Measurements from ENCODE around the gene LYPD6. TPM values are rescaled to one million over a fixed set of nuclear protein-coding genes. Genes with fewer than 3 reads are reported as not detected.

Gene LYPD6
- total and polyA plus RNA-seq, 2 donors (not counting 3 experiments of a cell fraction or from before 2014, with no cell fraction given) = 3.0 to 4.0 TPM

- ChIA-PET CTCF (interaction anchor here (1.0 to 1.4 kb wide), 3 partner anchors 32 to 227 kb away, joined by 3 to 4 read pairs (median 4); no protein-coding TSS in a partner anchor), POLR2A (interaction anchor here (1.0 kb wide), 1 partner anchor 31 kb away, joined by 5 read pairs; no protein-coding TSS in a partner anchor)
- FAIRE-seq = no peak
These were observed 3.2 kb downstream of the LYPD6 start for GRCh38 chr2:149333636-149334035.

More at GRCh38 chr2:149333636-149334035, 3.2 kb downstream of the LYPD6 start:
- no peak for TF ChIP-seq FOS (IDR thresholded peaks at IDR 0.05; ENCODE audit: borderline replicate concordance, insufficient read depth, low read length)
- TF ChIP-seq POLR2AphosphoS5 (IDR thresholded peaks at IDR 0.05; ENCODE audit: insufficient read depth, low read depth, low read length) = no peak
- no peak for TF ChIP-seq CTCF (IDR thresholded peaks at IDR 0.05; ENCODE audit: extremely low read depth in 1 of 2, insufficient read depth in 1 of 2, low read depth in 1 of 2, low read length in 2 of 2)
- TF ChIP-seq EZH2 (IDR thresholded peaks at IDR 0.05; ENCODE audit: borderline replicate concordance, low read depth, low read length, severe bottlenecking) = no peak
- TF ChIP-seq GATA2 (IDR thresholded peaks at IDR 0.05; ENCODE audit: insufficient read depth, insufficient read length, low read depth, low read length) = no peak
- no peak for TF ChIP-seq JUN (IDR thresholded peaks at IDR 0.05; ENCODE audit: borderline replicate concordance, insufficient read depth, insufficient read length, low read depth)
- no peak for TF ChIP-seq MAX (IDR thresholded peaks at IDR 0.05; ENCODE audit: insufficient read depth, insufficient read length)
- no peak for TF ChIP-seq MYC (IDR thresholded peaks at IDR 0.05; ENCODE audit: low read depth, low read length)
- TF ChIP-seq POLR2A (IDR thresholded peaks at IDR 0.05; ENCODE audit: low read depth, low read length) = no peak
- dilution Hi-C loops (cut with MboI; ENCODE audit: extremely low pct_ligation_motif_present, low sequenced_read_pairs) (no loop called here), intact Hi-C loops (cut with micrococcal nuclease) (loop anchor here (5.0 to 10.0 kb wide), 2 partner anchors 229 to 1901 kb away; no protein-coding TSS in a partner anchor)
- Histone ChIP-seq H3K9me1 (replicated peaks; ENCODE audit: control insufficient read depth, extremely low read depth, insufficient read depth, low read length) (no peaks in the 10 kb centered on the region), H4K20me1 (replicated peaks; ENCODE audit: control insufficient read depth, extremely low read depth, insufficient read depth, low read length) (no peaks in the 10 kb centered on the region), H3K4me2 (ENCODE audit: insufficient read depth, low read length) (no peak overlapping the region), H3K36me3 (ENCODE audit: control insufficient read depth in 2 of 2, extremely low read depth in 1 of 2, insufficient read depth in 2 of 2, low read length in 2 of 2) (no peaks in the 10 kb centered on the region), H3K4me3 (replicated peaks in 1 of 3; ENCODE audit: insufficient read depth in 1 of 3, low read depth in 1 of 3, low read length in 3 of 3) (no peak overlapping the region), H3K27me3 (ENCODE audit: control insufficient read depth in 2 of 2, insufficient read depth in 2 of 2, low read length in 2 of 2) (no peaks in the 10 kb centered on the region), H3K9ac (replicated peaks; ENCODE audit: extremely low read depth, insufficient read depth, low read length) (no peak overlapping the region), H2AFZ (ENCODE audit: low read depth, low read length) (no peak overlapping the region), H3K79me2 (ENCODE audit: control insufficient read depth, insufficient read depth, low read length) (no peaks in the 10 kb centered on the region), H3K4me1 (ENCODE audit: control insufficient read depth, extremely low read depth, insufficient read depth, low read length) (peaks cover 12% of the 10 kb centered on the region), H3K9me3 (replicated peaks; ENCODE audit: control insufficient read depth, insufficient read depth, low read length) (no peaks in the 10 kb centered on the region), H3K27ac (ENCODE audit: insufficient read depth, low read depth, low read length) (no peak overlapping the region)
- DNase-seq (ENCODE audit: low read depth, low spot score) = no peak
- BruUV-seq (replicated peaks) = no TSS peak

Data from endothelial cell of umbilical vein (primary cell).